Vagina (tissue), 2 donors: ENCODE measurements around the gene GIMD1.

Experiments
- CTCF ChIP-seq, 3 experiments: fragments of 450-650 bp in 2 of 3; fragments of 200-600 bp in 1 of 3; sonication (generic) in 1 of 3; IDR thresholded peaks; one replicate each; pipeline ENCODE4 v1.5.1; 2017 to 2019; ENCODE audit warnings: antibody characterized with exemption in 3 of 3, mild to moderate bottlenecking in 2 of 3, moderate library complexity in 2 of 3
- POLR2A ChIP-seq, 2 donors: fragments of 450-650 bp; IDR thresholded peaks; one replicate each; pipeline ENCODE4 v1.6.1; 2017; ENCODE audit warnings: antibody characterized with exemption in 2 of 2, mild to moderate bottlenecking in 2 of 2, moderate library complexity in 2 of 2
- POLR2AphosphoS5 ChIP-seq, 2 donors: sonication (generic); formaldehyde crosslinking; IDR thresholded peaks; one replicate each; pipeline ENCODE4 v1.9.0; 2017; ENCODE audit warnings: antibody characterized with exemption in 2 of 2, mild to moderate bottlenecking in 2 of 2, low read depth in 1 of 2; ENCODE audit not compliant: insufficient read depth in 1 of 2

DNA sequence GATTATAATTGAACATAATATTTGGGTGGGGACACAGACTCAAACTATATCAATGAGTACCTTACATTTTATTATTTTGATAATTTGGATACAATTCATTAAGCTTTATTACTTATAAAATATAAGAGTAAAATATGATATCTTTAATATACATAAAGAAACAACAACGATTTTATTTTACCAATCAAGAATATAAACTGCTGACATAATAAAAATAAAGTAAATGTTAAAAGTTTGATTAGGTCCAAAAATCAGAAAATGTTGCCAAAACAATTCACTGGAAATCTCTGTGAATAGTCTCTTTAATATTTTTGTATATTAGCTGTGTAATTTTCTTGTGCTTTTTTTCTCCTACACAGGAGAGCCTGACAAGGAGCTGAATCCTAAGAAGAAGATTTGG, 21.4 kb downstream of the GIMD1 start:
- no peak for TF ChIP-seq CTCF (IDR thresholded peaks at IDR 0.05)
- no peak for TF ChIP-seq POLR2AphosphoS5 (IDR thresholded peaks at IDR 0.05; ENCODE audit: insufficient read depth in 1 of 2, low read depth in 1 of 2)
- no peak for TF ChIP-seq POLR2A (IDR thresholded peaks at IDR 0.05)
